GM12878 (cell line): ENCODE measurements around the gene GLP1R. TPM values are rescaled to one million over a fixed set of nuclear protein-coding genes. Genes with fewer than 3 reads are reported as not detected.

Source experiments
- ATAC-seq: fragments of 200-7000 bp; cut with Tn5 transposase; 3 replicates; pipeline ENCODE4 v1.9.1; 2020; ENCODE audit warnings: mild to moderate bottlenecking, moderate library complexity
- BruUV-seq: library from RNA; stranded (reverse); fragments of 400-500 nt; replicated peaks from 2 replicates; lab custom pipeline; 2021; lab: Mats Ljungman, UMichigan
- CTCF ChIA-PET: fragments of 300-600 bp; sonication (Branson Sonifier 250); formaldehyde crosslinking; extraction: SDS; loops from one replicate; lab custom pipeline; 2021; ENCODE audit warnings: inconsistent platforms; lab: Yijun Ruan, JAX
- POLR2A ChIA-PET: fragments of 350-600 bp; formaldehyde crosslinking; extraction: SDS; loops from one replicate; lab custom pipeline; 2021; ENCODE audit warnings: inconsistent platforms; lab: Charles Lee
- RAD21 ChIA-PET: fragments of 300-600 bp; sonication (Branson Sonifier 250); formaldehyde crosslinking; loops from one replicate; lab custom pipeline; 2023; ENCODE audit warnings: antibody characterized with exemption; ENCODE audit not compliant: unreplicated experiment; lab: Charles Lee
- SMC1A ChIA-PET: fragments of 300-600 bp; sonication (Branson Sonifier 250); formaldehyde crosslinking; loops from one replicate; lab custom pipeline; 2023; ENCODE audit not compliant: unreplicated experiment, uncharacterized antibody; lab: Charles Lee
- DNase-seq: peaks from one replicate; pipeline ENCODE4 v3.0.0-alpha.2; 2011; ENCODE audit warnings: low read depth, low spot score
- FAIRE-seq: peaks from 3 replicates; lab custom pipeline; 2011; peaks lifted over from hg19 to GRCh38; lab: Jason Lieb, UNC
- H2AFZ ChIP-seq: 2 replicates; pipeline ENCODE4 v1.6.0; 2011; ENCODE audit warnings: low read depth, low read length, control low read depth; ENCODE audit not compliant: control insufficient read depth
- H3K27ac ChIP-seq: 2 replicates; pipeline ENCODE4 v1.5.1; 2011; ENCODE audit warnings: control low read depth; ENCODE audit not compliant: control insufficient read depth, insufficient read depth
- H3K27me3 ChIP-seq, 2 experiments: replicated peaks in 1 of 2; 2 replicates each; pipeline versions ENCODE4 v1.6.0 to v1.6.1; 2011; ENCODE audit warnings: low read length in 1 of 2; ENCODE audit not compliant: control insufficient read depth in 2 of 2, insufficient read depth in 2 of 2
- H3K36me3 ChIP-seq, 2 experiments: 2 replicates each; pipeline ENCODE4 v1.5.1; 2011; ENCODE audit warnings: low read length in 1 of 2; ENCODE audit not compliant: control insufficient read depth in 2 of 2, insufficient read depth in 2 of 2
- H3K4me1 ChIP-seq: 2 replicates; pipeline ENCODE4 v1.6.1; 2011; ENCODE audit warnings: mild to moderate bottlenecking, low read length, moderate library complexity, mixed read lengths; ENCODE audit not compliant: control insufficient read depth, insufficient read depth
- H3K4me2 ChIP-seq: 2 replicates; pipeline ENCODE4 v1.6.0; 2011; ENCODE audit warnings: control low read depth; ENCODE audit not compliant: control insufficient read depth, insufficient read depth
- H3K4me3 ChIP-seq: fragments of 200-600 bp; sonication (generic); 2 replicates; pipeline ENCODE4 v1.5.1; 2016
- H3K79me2 ChIP-seq: 2 replicates; pipeline ENCODE4 v1.6.0; 2011; ENCODE audit warnings: low read length; ENCODE audit not compliant: control insufficient read depth, insufficient read depth
- H3K9ac ChIP-seq: 2 replicates; pipeline ENCODE4 v1.8.0; 2011; ENCODE audit warnings: low read length, control low read depth, mixed read lengths; ENCODE audit not compliant: control insufficient read depth, insufficient read depth
- H3K9me3 ChIP-seq: replicated peaks from 3 replicates; pipeline ENCODE4 v1.5.1; 2011; ENCODE audit warnings: mild to moderate bottlenecking, low read length; ENCODE audit not compliant: control insufficient read depth, insufficient read depth
- H4K20me1 ChIP-seq: 2 replicates; pipeline ENCODE4 v1.6.0; 2011; ENCODE audit not compliant: control insufficient read depth, insufficient read depth
- HDAC2 ChIP-seq: fragments of 200-600 bp; sonication (generic); IDR thresholded peaks from 2 replicates; pipeline ENCODE4 v1.6.1; 2017
- NBN ChIP-seq: fragments of 450-650 bp; IDR thresholded peaks from 2 replicates; pipeline ENCODE4 v1.6.1; 2016
- NFYB ChIP-seq: IDR thresholded peaks from 2 replicates; pipeline ENCODE4 v1.6.1; 2011; ENCODE audit warnings: low read depth, mild to moderate bottlenecking, low read length, improper control_type of control experiment, moderate library complexity; ENCODE audit not compliant: insufficient read depth
- NRF1 ChIP-seq: conservative IDR thresholded peaks from 2 replicates; pipeline ENCODE4 v1.6.1; 2011; ENCODE audit warnings: mild to moderate bottlenecking, low read depth, low read length, improper control_type of control experiment
- RB1 ChIP-seq: fragments of 450-650 bp; formaldehyde crosslinking; IDR thresholded peaks from 2 replicates; pipeline ENCODE4 v1.6.1; 2017; ENCODE audit warnings: mild to moderate bottlenecking, borderline replicate concordance
- SRF ChIP-seq, 2 experiments: IDR thresholded peaks; 2 replicates each; pipeline ENCODE4 v1.6.1; 2011; ENCODE audit warnings: low read depth in 2 of 2, low read length in 2 of 2, mild to moderate bottlenecking in 1 of 2, moderate library complexity in 1 of 2
- TCF7 ChIP-seq: IDR thresholded peaks from 2 replicates; pipeline ENCODE4 v1.6.1; 2014; ENCODE audit warnings: antibody characterized with exemption, borderline replicate concordance
- ZNF384 ChIP-seq: IDR thresholded peaks from 2 replicates; pipeline ENCODE4 v1.6.1; 2012; ENCODE audit warnings: low read depth, mild to moderate bottlenecking, low read length, improper control_type of control experiment, borderline replicate concordance
- ZZZ3 ChIP-seq: IDR thresholded peaks from 2 replicates; pipeline ENCODE4 v1.6.1; 2011; ENCODE audit warnings: low read depth; ENCODE audit not compliant: control insufficient read depth, insufficient read length
- WGBS: methylation state at CpG from one replicate; pipeline ENCODE4 v1.1.6; 2016; ENCODE audit warnings: low lambda C conversion rate; ENCODE audit not compliant: insufficient replicate concordance, insufficient coverage; ENCODE audit errors: missing lambda C conversion rate; 5-methylcytosine and 5-hydroxymethylcytosine counted together
- in situ Hi-C: fragments of 300-500 bp; cut with MboI; formaldehyde crosslinking; loops from 9 replicates; pipeline ENCODE4 v1.14.3; 2018; ENCODE audit warnings: mixed read lengths
- intact Hi-C: fragments of 100-400 bp; cut with micrococcal nuclease; formaldehyde crosslinking; loops from one replicate; pipeline ENCODE4 v1.14.2; 2022; ENCODE audit not compliant: unreplicated experiment
- polyA plus RNA-seq, 11 experiments: library from polyadenylated mRNA; depleted of rRNA in 4 of 11; unstranded in 6 of 11; stranded (reverse) in 5 of 11; fragments of >200 nt; fragmentation: Nextera tagmentation in 4 of 11; fragmentation: Illumina TruSeq in 1 of 11; extraction: Ambion mirVana in 4 of 11; extraction: Trizol in 1 of 11; gene quantifications; 1 replicate in 1 of 11; 2 replicates in 10 of 11; pipeline versions ENCODE4 v1.2.1 to v1.2.3, GENCODE V29; 2011 to 2016; ENCODE audit warnings: inconsistent platforms in 2 of 11, missing spikeins in 2 of 11, low read depth in 1 of 11
- total RNA-seq, 4 experiments: library from RNA; depleted of rRNA in 3 of 4; stranded (reverse); fragments of >200 nt in 3 of 4; fragmentation: Illumina TruSeq in 1 of 4; extraction: Trizol in 1 of 4; gene quantifications; 2 replicates each; pipeline versions ENCODE4 v1.2.1 to v1.2.3, GENCODE V29; 2013 to 2021
- TF ChIP-seq, protein P1 (sequence below): fragments of 450-650 bp; IDR thresholded peaks from 2 replicates; pipeline ENCODE4 v1.6.1; 2017; ENCODE audit warnings: mild to moderate bottlenecking, moderate library complexity
- TF ChIP-seq, protein P2 (sequence below): fragments of 450-650 bp; IDR thresholded peaks from 2 replicates; pipeline ENCODE4 v1.6.1; 2016; ENCODE audit warnings: mild to moderate bottlenecking
- TF ChIP-seq, protein P3 (sequence below): fragments of 150-350 bp; IDR thresholded peaks from 2 replicates; pipeline ENCODE4 v1.6.1; 2016; ENCODE audit warnings: low read depth, low read length
- TF ChIP-seq, protein P4 (sequence below): fragments of 450-650 bp; IDR thresholded peaks from 2 replicates; pipeline ENCODE4 v1.6.1; 2017; ENCODE audit warnings: mild to moderate bottlenecking

The GLP1R gene
- total and polyA plus RNA-seq, 10 of the 15 experiments (the other 5 are each of a cell fraction or from before 2014, with no cell fraction given): 0.01 TPM; not detected in 9

DNA sequence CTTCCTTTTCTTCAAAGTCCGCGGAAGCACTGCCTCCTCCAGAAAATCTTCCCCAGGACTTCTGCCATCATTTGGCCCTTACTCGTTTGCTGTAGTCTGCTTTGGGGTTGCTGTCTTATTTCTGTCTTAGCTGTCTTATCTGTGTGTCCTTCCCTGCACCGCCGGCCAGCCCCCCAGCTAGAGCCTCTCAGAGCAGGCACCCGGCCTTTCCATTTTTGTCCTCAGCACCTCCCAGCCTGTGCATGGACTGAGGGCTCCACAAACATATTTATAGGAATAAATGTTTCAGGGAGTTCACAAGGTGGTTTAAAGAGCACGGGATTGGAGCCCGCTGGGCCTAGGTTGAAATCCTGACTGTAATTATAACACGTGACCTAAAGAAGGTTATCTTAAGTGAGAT is 8.1 kb downstream of the GLP1R start:
- RAD21 ChIA-PET: no interaction called here
- Histone ChIP-seq H3K4me2 (no peak overlapping the region), H3K27me3 (peaks cover 0 to 3% of the 10 kb centered on the region in 2 experiments; a peak in 3 of 4 replicates), H2AFZ (no peak overlapping the region), H3K4me1 (no peaks in the 10 kb centered on the region), H3K9ac (no peak overlapping the region), H3K27ac (no peak overlapping the region), H3K4me3 (no peak overlapping the region), H3K79me2 (no peaks in the 10 kb centered on the region), H3K36me3 (no peaks in the 10 kb centered on the region), H4K20me1 (no peaks in the 10 kb centered on the region), H3K9me3 (no peaks in the 10 kb centered on the region)
- ATAC-seq (no peak), FAIRE-seq (no peak), DNase-seq (no peak)
- SMC1A ChIA-PET: no interaction called here
- in situ Hi-C loops: no loop called here
- POLR2A ChIA-PET: no interaction called here
- intact Hi-C loops: no loop called here
- WGBS: 51% methylated on average over 9 of the region's 9 CpGs
- no TSS peak for BruUV-seq
- CTCF ChIA-PET: no interaction called here
- TF ChIP-seq, protein P1, sequence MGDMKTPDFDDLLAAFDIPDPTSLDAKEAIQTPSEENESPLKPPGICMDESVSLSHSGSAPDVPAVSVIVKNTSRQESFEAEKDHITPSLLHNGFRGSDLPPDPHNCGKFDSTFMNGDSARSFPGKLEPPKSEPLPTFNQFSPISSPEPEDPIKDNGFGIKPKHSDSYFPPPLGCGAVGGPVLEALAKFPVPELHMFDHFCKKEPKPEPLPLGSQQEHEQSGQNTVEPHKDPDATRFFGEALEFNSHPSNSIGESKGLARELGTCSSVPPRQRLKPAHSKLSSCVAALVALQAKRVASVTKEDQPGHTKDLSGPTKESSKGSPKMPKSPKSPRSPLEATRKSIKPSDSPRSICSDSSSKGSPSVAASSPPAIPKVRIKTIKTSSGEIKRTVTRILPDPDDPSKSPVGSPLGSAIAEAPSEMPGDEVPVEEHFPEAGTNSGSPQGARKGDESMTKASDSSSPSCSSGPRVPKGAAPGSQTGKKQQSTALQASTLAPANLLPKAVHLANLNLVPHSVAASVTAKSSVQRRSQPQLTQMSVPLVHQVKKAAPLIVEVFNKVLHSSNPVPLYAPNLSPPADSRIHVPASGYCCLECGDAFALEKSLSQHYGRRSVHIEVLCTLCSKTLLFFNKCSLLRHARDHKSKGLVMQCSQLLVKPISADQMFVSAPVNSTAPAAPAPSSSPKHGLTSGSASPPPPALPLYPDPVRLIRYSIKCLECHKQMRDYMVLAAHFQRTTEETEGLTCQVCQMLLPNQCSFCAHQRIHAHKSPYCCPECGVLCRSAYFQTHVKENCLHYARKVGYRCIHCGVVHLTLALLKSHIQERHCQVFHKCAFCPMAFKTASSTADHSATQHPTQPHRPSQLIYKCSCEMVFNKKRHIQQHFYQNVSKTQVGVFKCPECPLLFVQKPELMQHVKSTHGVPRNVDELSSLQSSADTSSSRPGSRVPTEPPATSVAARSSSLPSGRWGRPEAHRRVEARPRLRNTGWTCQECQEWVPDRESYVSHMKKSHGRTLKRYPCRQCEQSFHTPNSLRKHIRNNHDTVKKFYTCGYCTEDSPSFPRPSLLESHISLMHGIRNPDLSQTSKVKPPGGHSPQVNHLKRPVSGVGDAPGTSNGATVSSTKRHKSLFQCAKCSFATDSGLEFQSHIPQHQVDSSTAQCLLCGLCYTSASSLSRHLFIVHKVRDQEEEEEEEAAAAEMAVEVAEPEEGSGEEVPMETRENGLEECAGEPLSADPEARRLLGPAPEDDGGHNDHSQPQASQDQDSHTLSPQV: no peak
- TF ChIP-seq NFYB (no peak), RB1 (no peak), NRF1 (no peak), HDAC2 (no peak), SRF (IDR thresholded peaks at IDR 0.05; ENCODE audit: low read depth in 2 of 2, low read length in 2 of 2) (no peak), ZZZ3 (no peak), TCF7 (no peak), ZNF384 (no peak), NBN (no peak)
- TF ChIP-seq, protein P2, sequence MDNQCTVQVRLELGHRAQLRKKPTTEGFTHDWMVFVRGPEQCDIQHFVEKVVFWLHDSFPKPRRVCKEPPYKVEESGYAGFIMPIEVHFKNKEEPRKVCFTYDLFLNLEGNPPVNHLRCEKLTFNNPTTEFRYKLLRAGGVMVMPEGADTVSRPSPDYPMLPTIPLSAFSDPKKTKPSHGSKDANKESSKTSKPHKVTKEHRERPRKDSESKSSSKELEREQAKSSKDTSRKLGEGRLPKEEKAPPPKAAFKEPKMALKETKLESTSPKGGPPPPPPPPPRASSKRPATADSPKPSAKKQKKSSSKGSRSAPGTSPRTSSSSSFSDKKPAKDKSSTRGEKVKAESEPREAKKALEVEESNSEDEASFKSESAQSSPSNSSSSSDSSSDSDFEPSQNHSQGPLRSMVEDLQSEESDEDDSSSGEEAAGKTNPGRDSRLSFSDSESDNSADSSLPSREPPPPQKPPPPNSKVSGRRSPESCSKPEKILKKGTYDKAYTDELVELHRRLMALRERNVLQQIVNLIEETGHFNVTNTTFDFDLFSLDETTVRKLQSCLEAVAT: no peak
- TF ChIP-seq, protein P3, sequence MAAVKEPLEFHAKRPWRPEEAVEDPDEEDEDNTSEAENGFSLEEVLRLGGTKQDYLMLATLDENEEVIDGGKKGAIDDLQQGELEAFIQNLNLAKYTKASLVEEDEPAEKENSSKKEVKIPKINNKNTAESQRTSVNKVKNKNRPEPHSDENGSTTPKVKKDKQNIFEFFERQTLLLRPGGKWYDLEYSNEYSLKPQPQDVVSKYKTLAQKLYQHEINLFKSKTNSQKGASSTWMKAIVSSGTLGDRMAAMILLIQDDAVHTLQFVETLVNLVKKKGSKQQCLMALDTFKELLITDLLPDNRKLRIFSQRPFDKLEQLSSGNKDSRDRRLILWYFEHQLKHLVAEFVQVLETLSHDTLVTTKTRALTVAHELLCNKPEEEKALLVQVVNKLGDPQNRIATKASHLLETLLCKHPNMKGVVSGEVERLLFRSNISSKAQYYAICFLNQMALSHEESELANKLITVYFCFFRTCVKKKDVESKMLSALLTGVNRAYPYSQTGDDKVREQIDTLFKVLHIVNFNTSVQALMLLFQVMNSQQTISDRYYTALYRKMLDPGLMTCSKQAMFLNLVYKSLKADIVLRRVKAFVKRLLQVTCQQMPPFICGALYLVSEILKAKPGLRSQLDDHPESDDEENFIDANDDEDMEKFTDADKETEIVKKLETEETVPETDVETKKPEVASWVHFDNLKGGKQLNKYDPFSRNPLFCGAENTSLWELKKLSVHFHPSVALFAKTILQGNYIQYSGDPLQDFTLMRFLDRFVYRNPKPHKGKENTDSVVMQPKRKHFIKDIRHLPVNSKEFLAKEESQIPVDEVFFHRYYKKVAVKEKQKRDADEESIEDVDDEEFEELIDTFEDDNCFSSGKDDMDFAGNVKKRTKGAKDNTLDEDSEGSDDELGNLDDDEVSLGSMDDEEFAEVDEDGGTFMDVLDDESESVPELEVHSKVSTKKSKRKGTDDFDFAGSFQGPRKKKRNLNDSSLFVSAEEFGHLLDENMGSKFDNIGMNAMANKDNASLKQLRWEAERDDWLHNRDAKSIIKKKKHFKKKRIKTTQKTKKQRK: no peak
- TF ChIP-seq, protein P4, sequence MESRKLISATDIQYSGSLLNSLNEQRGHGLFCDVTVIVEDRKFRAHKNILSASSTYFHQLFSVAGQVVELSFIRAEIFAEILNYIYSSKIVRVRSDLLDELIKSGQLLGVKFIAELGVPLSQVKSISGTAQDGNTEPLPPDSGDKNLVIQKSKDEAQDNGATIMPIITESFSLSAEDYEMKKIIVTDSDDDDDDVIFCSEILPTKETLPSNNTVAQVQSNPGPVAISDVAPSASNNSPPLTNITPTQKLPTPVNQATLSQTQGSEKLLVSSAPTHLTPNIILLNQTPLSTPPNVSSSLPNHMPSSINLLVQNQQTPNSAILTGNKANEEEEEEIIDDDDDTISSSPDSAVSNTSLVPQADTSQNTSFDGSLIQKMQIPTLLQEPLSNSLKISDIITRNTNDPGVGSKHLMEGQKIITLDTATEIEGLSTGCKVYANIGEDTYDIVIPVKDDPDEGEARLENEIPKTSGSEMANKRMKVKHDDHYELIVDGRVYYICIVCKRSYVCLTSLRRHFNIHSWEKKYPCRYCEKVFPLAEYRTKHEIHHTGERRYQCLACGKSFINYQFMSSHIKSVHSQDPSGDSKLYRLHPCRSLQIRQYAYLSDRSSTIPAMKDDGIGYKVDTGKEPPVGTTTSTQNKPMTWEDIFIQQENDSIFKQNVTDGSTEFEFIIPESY: no peak
